GDM1 (cell line): Measurements from ENCODE around the gene NUP98.
"Not testable (repeated sequence)": the region's sequence is repeated elsewhere in the genome, so short reads cannot be mapped to it uniquely, and the experiment has no call there.

Source experiments
- DNase-seq: peaks from one replicate; lab custom pipeline; 2025; lab: John Stamatoyannopoulos, UW

NUP98 gene

GRCh38 chr11:3826721-3827120 lies 29.4 kb upstream of the NUP98 start:
- DNase-seq: no peak

- no peak for DNase-seq
Measured at GRCh38 chr11:3825473-3826154, 28.3 kb upstream of the NUP98 start.

GRCh38 chr11:3824714-3825472 lies 27.5 kb upstream of the NUP98 start:
- DNase-seq: peak; percentile 75

- DNase-seq: no peak
Measured at GRCh38 chr11:3823762-3824506, 26.6 kb upstream of the NUP98 start.

DNA sequence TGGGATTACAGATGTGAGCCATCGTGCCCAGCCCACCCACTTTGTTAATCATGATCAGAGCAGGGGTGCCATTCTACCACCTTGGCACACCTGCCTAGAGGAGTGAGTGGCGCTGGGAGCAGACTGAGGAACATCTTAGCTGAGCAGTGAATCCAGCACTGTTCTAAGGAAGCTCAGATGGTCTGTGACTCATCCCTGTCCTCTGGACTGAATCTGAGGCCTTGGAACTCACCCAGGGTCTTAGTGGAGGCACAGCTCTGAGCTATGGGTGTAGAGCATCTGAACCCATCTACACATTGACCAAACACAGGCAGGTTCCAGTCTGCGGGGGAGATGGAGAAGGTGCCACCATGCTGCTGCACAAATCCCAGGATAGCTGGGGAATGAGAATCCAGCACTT lies 25.9 kb upstream of the NUP98 start:
- DNase-seq: no peak

GRCh38 chr11:3822312-3822711 lies 25.0 kb upstream of the NUP98 start:
- no peak for DNase-seq

DNA sequence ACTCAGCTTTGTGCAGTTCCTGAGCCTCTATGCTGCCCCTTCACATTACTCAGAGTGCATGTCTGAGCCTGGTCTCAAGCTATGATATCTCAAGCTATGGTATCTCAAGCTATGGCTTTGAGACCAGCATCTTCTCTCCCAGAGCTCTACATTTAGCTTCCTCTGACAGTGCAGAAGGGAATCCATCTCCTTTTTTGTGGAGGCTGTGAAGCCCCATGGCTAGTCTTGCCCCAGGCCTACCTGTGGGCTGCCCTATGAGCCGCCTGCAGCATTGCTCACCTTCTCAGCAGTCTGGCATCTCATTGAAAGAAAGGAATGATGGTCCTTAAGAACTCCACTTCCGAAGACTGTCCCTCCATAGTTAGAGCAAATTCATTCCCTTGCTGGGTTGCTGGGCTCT lies 23.6 kb upstream of the NUP98 start:
- no peak for DNase-seq

- DNase-seq: no peak
Measured at GRCh38 chr11:3817181-3817800, 19.9 kb upstream of the NUP98 start.

- no peak for DNase-seq
Measured at GRCh38 chr11:3816673-3817072, 19.3 kb upstream of the NUP98 start.

DNA sequence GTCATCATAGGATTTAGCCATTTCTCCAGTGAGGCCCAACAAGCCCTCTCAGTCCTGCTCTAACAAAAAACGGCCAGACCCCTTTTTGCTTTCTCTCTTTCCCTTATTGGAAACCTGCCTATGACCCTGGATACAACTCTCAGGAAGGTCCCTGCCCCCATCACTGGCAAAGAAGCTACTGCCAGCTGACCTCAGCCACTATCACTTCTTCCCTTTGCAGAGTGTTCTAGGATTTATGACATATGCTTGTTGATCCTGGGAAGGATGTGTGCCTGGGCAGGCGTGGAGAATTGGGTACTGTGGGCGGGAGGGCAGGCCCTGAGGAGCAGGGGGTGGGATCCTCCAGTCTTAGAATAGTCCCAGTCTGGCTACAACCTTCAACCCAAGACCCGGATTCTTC lies 18.5 kb upstream of the NUP98 start:
- DNase-seq: no peak

GRCh38 chr11:3814832-3815231 lies 17.5 kb upstream of the NUP98 start:
- not testable (repeated sequence) for DNase-seq

DNA sequence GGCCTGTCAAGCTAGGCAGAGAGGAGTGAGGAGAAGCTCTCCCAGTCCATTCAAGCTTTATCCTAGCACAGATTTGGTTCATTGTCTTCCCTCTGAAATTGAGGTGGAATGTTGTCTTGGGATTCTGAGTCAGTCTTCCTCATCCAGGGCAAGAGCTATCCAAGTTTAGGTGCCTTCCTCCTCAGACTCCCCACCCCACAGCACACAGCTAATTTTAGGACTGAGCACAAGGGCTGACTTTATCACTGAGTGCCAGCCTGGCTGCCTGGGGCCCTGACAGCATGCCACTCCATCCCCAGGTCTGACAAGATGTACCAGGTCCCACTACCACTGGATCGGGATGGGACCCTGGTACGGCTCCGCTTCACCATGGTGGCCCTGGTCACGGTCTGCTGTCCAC lies 13.6 kb upstream of the NUP98 start:
- no peak for DNase-seq

GRCh38 chr11:3810446-3810845 lies 13.1 kb upstream of the NUP98 start:
- DNase-seq: no peak

GRCh38 chr11:3809624-3809928 lies 12.2 kb upstream of the NUP98 start:
- DNase-seq: no peak

DNA sequence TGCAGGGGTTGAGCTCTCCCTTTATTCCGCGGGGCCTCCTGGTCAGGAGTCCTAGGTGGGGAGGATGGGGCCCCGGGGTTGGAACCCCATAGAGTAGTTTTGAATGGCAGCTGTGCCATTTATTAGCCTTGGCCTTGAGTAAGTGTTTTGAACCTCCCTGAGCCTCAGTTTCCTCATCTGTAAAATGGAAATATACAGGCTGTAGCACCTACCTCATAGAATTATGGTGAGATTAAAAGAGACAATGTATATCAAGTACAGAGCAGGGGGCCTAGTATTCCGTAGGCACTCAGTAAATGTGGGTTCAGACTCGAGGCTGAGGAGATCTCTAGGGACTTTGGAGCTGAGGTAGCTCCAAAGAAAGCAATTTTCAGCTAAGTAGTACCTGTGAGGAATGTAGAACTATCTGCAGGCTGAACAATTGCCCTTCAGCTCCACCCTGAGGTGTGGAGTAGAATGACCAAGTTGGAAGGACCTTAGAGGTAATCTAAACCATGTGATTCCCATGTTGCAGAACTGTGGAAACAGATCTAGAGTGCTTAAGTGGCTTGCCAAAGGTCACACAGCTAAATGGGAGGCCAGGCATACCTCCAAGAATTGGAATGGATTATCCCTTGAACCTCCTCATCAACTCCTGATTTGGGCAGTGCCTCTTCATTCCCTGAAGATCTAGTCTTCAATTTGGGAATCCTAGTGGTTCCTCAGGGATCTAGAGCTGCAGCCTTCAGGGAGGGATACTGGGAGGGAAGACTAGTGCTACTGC lies 11.7 kb upstream of the NUP98 start:
- DNase-seq: peak; percentile 51

DNA sequence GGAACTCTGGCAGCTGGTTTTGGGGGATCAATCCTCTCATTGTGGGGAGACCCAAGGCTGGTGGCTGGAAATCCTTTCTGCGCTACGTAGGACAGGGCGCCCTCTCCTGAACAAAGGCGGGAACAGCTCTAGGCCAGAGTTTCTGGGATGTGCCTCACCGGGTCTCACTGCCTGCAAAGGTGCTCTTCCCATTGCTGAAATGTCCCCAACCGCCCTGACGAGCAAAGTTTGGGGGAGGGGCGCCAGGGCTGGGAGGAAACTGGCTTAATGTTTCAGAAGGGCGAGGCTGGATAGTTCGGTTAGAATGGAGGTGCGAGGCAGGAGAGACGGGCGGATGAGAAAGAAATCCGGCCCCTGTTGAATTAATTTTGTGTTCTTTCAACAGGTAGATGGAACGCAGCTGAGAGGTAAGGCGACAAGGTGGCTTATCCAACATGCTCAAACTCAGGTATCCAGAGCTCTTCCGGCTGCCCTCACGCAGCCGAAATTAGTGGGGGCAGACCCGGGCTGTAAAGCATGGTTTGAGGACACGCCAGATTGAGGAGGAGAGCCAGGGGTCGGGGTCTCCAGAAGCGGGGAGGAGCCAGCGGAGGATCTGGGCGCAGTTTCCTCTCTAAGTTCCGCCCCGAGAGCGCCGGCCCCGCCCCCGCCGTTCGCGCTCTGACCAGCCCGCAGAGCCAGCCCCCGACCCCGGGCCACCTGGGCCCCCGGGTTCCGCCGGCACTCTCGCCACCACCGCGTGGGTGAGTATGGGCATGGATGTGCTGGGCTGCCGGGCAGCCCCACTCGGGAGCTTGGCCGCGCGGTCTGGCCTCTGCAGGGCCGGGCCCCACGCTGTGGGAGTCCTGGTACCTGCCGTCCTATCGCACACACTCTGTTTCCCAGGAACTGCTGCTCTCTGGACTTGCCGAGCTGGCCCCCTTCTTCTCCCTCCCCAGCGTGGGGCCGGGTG lies 10.8 kb upstream of the NUP98 start, which contains the start of gene PGAP2:
Gene PGAP2, plus strand, starts transcription at position 652 of the 952 bp plus-strand sequence. CDS start 2,700 bp downstream, outside the sequence.
- DNase-seq: peak; percentile 28

DNA sequence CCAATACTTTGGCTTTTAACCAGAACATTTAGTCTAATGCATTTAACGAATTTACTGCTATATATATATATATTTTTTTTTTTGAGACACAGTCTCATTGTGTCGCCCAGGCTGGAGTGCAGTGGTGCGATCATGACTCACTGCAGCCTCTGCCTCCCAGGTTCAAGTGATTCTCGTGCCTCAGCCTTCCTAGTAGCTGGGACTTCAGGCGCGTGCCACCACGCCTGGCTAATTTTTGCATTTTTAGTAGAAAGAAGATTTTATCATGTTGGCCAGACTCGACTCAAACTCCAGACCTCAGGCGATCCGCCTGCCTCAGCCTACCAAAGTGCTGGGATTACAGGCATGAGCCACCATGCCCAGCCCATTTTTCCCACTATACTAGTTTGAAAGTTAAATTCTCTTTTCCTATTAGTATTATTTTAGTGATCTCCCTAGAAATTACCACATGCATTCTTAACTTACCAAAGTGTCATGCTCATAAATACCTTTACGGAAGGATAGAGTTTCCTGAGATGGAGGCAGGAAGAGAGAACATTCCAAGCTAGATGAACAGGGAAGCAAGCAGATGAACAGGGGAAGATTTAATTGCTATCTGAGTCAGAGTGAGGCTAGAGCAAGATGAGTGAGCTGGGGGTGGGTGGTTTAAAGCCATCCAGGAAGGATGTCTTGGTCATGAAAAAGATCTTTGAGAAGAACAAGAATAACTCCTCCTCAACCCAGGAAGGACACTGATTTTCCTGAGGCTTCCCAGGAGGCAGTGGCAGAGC lies 6.6 kb upstream of the NUP98 start:
- DNase-seq: no peak

DNA sequence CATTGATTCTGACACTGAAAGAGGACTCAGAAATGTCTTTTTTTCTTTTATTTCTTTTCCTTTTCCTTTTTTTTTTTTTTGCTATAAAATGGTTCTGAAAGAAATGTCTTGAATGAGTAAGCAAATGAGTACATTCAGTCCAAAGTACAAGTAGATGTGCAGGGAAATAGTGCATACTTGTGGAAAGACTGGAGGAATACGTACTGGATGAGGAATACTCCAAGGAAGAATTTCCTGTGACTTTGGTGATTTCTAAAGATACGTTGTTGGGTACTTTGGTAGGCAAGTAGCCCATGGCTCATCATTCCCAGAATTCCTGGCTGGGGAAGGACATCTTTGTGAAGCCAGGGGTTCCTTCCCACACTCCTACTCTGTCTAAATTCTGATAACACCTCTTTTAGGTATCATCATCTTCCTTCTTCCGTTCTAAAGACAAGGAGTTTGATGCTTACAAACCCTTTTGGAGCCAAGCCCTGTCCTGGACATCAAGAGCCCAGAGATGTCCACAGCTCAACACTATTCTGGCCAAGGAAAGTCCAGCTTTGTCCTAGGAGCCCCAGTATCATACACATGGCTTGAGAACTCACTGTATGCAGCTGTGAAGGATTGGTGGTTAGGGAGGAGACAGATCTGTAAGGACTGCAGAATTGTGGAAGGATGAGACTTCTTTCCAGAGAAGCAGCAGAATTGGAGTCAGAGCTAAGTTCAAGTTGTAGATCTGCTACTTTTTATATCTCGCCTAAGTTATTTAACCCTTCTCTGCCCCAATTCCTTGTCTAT lies 4.8 kb upstream of the NUP98 start:
- no peak for DNase-seq

DNA sequence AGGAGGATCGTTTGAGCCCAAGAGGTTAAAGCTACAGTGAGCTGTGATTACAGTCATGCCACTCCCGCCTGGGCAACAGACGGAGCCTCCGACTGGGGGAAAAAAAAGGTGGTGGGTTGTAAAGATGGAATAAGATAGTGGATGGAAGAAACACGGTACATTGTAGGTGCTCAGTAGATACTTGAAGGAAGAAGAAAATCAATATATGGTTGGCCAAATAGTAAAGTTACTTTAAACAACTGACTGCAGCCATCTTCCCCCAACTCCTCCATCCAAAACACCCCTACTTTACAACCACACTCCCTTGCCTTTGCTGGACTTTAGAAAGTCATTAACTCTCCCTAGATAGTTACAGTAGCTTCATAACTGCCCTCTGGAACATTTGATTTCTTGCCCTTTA lies 2.5 kb upstream of the NUP98 start:
- no peak for DNase-seq
